Endothelial cell of umbilical vein (primary cell): Measurements from ENCODE around the gene SAXO1. TPM values are rescaled to one million over a fixed set of nuclear protein-coding genes. Genes with fewer than 3 reads are reported as not detected.

Source experiments
- BruUV-seq: library from RNA; stranded (reverse); fragments of 400-500 nt; replicated peaks from 2 replicates; lab custom pipeline; 2021; lab: Mats Ljungman, UMichigan
- CTCF ChIA-PET: fragments of 300-600, 350-600 bp; sonication (Branson Sonifier 250); formaldehyde crosslinking; loops from one replicate; lab custom pipeline; 2021; ENCODE audit warnings: antibody characterized with exemption, inconsistent platforms; lab: Charles Lee
- POLR2A ChIA-PET: fragments of 300-600, 350-600 bp; sonication (Branson Sonifier 250); formaldehyde crosslinking; loops from one replicate; lab custom pipeline; 2021; ENCODE audit warnings: antibody characterized with exemption, inconsistent platforms; lab: Charles Lee
- DNase-seq: peaks from one replicate; pipeline ENCODE4 v3.0.0-alpha.2; 2011; ENCODE audit warnings: low read depth, low spot score
- FAIRE-seq: peaks from 2 replicates; lab custom pipeline; 2011; peaks lifted over from hg19 to GRCh38; lab: Jason Lieb, UNC
- H2AFZ ChIP-seq: 2 replicates; pipeline ENCODE4 v1.6.0; 2012; ENCODE audit warnings: low read depth, low read length, control low read depth, inconsistent platforms
- H3K27ac ChIP-seq: 2 replicates; pipeline ENCODE4 v1.5.1; 2011; ENCODE audit warnings: low read depth, mild to moderate bottlenecking, control low read depth, low read length, moderate library complexity; ENCODE audit not compliant: insufficient read depth
- H3K27me3 ChIP-seq, 2 experiments: 2 replicates each; pipeline versions ENCODE4 v1.6.0 to v1.6.1; 2011; ENCODE audit warnings: low read length in 2 of 2, mixed read lengths in 1 of 2; ENCODE audit not compliant: control insufficient read depth in 2 of 2, insufficient read depth in 2 of 2
- H3K36me3 ChIP-seq, 2 experiments: 2 replicates in 1 of 2; 3 replicates in 1 of 2; pipeline ENCODE4 v1.5.1; 2011; ENCODE audit warnings: low read length in 2 of 2, mild to moderate bottlenecking in 1 of 2, moderate library complexity in 1 of 2; ENCODE audit not compliant: control insufficient read depth in 2 of 2, insufficient read depth in 2 of 2; ENCODE audit errors: extremely low read depth in 1 of 2
- H3K4me1 ChIP-seq: 3 replicates; pipeline ENCODE4 v1.5.1; 2011; ENCODE audit warnings: mild to moderate bottlenecking, low read length; ENCODE audit not compliant: control insufficient read depth, insufficient read depth; ENCODE audit errors: extremely low read depth
- H3K4me2 ChIP-seq: 2 replicates; pipeline ENCODE4 v1.6.1; 2011; ENCODE audit warnings: low read length, control low read depth, mixed read lengths; ENCODE audit not compliant: insufficient read depth
- H3K4me3 ChIP-seq, 3 experiments: fragments of 200-600 bp in 1 of 3; sonication (generic), shearing (Covaris generic) in 1 of 3; replicated peaks in 1 of 3; 2 replicates each; pipeline ENCODE4 v1.5.1; 2011 to 2016; ENCODE audit warnings: control low read depth in 3 of 3, low read length in 3 of 3, mild to moderate bottlenecking in 2 of 3, inconsistent platforms in 1 of 3, low read depth in 1 of 3, moderate library complexity in 1 of 3; ENCODE audit not compliant: insufficient read depth in 1 of 3
- H3K79me2 ChIP-seq: 2 replicates; pipeline ENCODE4 v1.6.0; 2012; ENCODE audit warnings: low read length, inconsistent platforms; ENCODE audit not compliant: control insufficient read depth, insufficient read depth
- H3K9ac ChIP-seq: replicated peaks from 2 replicates; pipeline ENCODE3; 2011; ENCODE audit warnings: low read length, control low read depth; ENCODE audit not compliant: insufficient read depth; ENCODE audit errors: extremely low read depth
- H3K9me1 ChIP-seq: replicated peaks from 3 replicates; pipeline ENCODE4 v1.6.0; 2011; ENCODE audit warnings: mild to moderate bottlenecking, low read length; ENCODE audit not compliant: control insufficient read depth, insufficient read depth; ENCODE audit errors: extremely low read depth
- H3K9me3 ChIP-seq: replicated peaks from 2 replicates; pipeline ENCODE4 v1.5.1; 2012; ENCODE audit warnings: low read length, inconsistent platforms; ENCODE audit not compliant: control insufficient read depth, insufficient read depth
- H4K20me1 ChIP-seq: replicated peaks from 2 replicates; pipeline ENCODE3; 2011; ENCODE audit warnings: mild to moderate bottlenecking, low read length; ENCODE audit not compliant: control insufficient read depth, insufficient read depth; ENCODE audit errors: extremely low read depth
- EZH2 ChIP-seq: IDR thresholded peaks from 2 replicates; pipeline ENCODE4 v1.6.1; 2012; ENCODE audit warnings: borderline replicate concordance, low read depth, mild to moderate bottlenecking, moderate library complexity, low read length, inconsistent platforms; ENCODE audit not compliant: severe bottlenecking
- FOS ChIP-seq: IDR thresholded peaks from 2 replicates; pipeline ENCODE4 v1.6.1; 2011; ENCODE audit warnings: mild to moderate bottlenecking, low read length, moderate library complexity, borderline replicate concordance; ENCODE audit not compliant: insufficient read depth
- GATA2 ChIP-seq: IDR thresholded peaks from 2 replicates; pipeline ENCODE4 v1.7.0; 2011; ENCODE audit warnings: low read depth, mild to moderate bottlenecking, moderate library complexity, mixed read lengths, low read length; ENCODE audit not compliant: insufficient read length, insufficient read depth
- JUN ChIP-seq: IDR thresholded peaks from 2 replicates; pipeline ENCODE4 v1.6.1; 2011; ENCODE audit warnings: borderline replicate concordance, low read depth; ENCODE audit not compliant: insufficient read length, insufficient read depth
- MAX ChIP-seq: IDR thresholded peaks from 2 replicates; pipeline ENCODE4 v1.6.1; 2011; ENCODE audit not compliant: insufficient read depth, insufficient read length
- MYC ChIP-seq: IDR thresholded peaks from one replicate; pipeline ENCODE4 v1.6.1; 2011; ENCODE audit warnings: mild to moderate bottlenecking, low read depth, low read length
- POLR2A ChIP-seq: IDR thresholded peaks from 2 replicates; pipeline ENCODE4 v1.6.1; 2012; ENCODE audit warnings: low read depth, mild to moderate bottlenecking, control low read depth, low read length
- POLR2AphosphoS5 ChIP-seq: IDR thresholded peaks from 2 replicates; pipeline ENCODE4 v1.6.1; 2012; ENCODE audit warnings: low read depth, mild to moderate bottlenecking, control low read depth, low read length, moderate library complexity; ENCODE audit not compliant: insufficient read depth
- dilution Hi-C: fragments of 300-500 bp; cut with MboI; formaldehyde crosslinking; loops from one replicate; pipeline ENCODE4 v1.15.0; 2019; ENCODE audit warnings: low sequenced_read_pairs; ENCODE audit not compliant: extremely low pct_ligation_motif_present
- intact Hi-C: fragments of 100-400 bp; cut with micrococcal nuclease; formaldehyde crosslinking; loops from one replicate; pipeline ENCODE4 v1.10.0; 2022
- polyA plus RNA-seq, 4 experiments: library from polyadenylated mRNA; depleted of rRNA in 3 of 4; stranded (reverse) in 3 of 4; unstranded in 1 of 4; fragments of >200 nt; gene quantifications; 2 replicates each; pipeline versions ENCODE4 v1.2.1 to v1.2.3, GENCODE V29; 2011 to 2012; ENCODE audit warnings: missing spikeins in 1 of 4
- total RNA-seq: library from RNA; stranded (reverse); gene quantifications from 2 replicates; pipeline ENCODE4 v1.2.3, GENCODE V29; 2021
- TF ChIP-seq, protein P1 (sequence below), 2 donors: IDR thresholded peaks; 1 replicate in 1 of 2; 2 replicates in 1 of 2; pipeline ENCODE4 v1.5.1; 2011; ENCODE audit warnings: low read length in 2 of 2, mild to moderate bottlenecking in 2 of 2, moderate library complexity in 2 of 2, control low read depth in 1 of 2, inconsistent platforms in 1 of 2, low read depth in 1 of 2; ENCODE audit not compliant: insufficient read depth in 1 of 2; ENCODE audit errors: extremely low read depth in 1 of 2

Gene SAXO1
- total and polyA plus RNA-seq, 2 donors (not counting 3 experiments of a cell fraction or from before 2014, with no cell fraction given): not detected

DNA sequence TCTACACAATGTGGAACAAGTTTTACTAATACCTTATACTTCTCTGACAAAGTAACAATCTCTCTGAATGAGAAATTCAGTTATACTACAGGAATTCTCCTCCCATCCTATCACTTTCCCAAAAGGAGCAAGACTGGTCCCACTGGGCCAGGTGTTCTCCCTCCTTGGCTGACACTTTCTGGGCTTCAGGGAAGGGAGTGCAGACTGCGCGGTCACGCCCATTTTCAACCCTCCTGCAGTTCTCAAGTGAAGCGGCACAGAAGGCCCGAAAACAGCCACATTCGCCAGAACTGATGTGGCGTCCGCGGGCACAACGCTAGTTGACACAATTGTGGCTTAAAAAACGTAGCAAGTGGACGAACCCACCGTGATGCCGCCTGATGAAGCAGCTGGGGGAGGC is 603 bp downstream of the SAXO1 start:
- Histone ChIP-seq H3K4me3 (no peak overlapping the region), H4K20me1 (no peaks in the 10 kb centered on the region), H3K9me1 (no peaks in the 10 kb centered on the region), H3K4me2 (no peak overlapping the region), H3K27me3 (peaks cover 0 to 2% of the 10 kb centered on the region in 2 experiments), H3K79me2 (no peaks in the 10 kb centered on the region), H3K27ac (no peak overlapping the region), H2AFZ (no peak overlapping the region), H3K36me3 (no peaks in the 10 kb centered on the region), H3K4me1 (no peaks in the 10 kb centered on the region), H3K9ac (no peak overlapping the region), H3K9me3 (no peaks in the 10 kb centered on the region)
- CTCF ChIA-PET: interaction anchor here (1.3 kb wide), 1 partner anchor 141 kb away, joined by 3 read pairs; no protein-coding TSS in a partner anchor
- BruUV-seq: no TSS peak
- dilution Hi-C loops: no loop called here
- POLR2A ChIA-PET: no interaction called here
- TF ChIP-seq JUN (no peak), POLR2A (no peak), GATA2 (no peak), EZH2 (no peak), MAX (no peak), FOS (no peak), POLR2AphosphoS5 (no peak), MYC (no peak)
- TF ChIP-seq, protein P1, sequence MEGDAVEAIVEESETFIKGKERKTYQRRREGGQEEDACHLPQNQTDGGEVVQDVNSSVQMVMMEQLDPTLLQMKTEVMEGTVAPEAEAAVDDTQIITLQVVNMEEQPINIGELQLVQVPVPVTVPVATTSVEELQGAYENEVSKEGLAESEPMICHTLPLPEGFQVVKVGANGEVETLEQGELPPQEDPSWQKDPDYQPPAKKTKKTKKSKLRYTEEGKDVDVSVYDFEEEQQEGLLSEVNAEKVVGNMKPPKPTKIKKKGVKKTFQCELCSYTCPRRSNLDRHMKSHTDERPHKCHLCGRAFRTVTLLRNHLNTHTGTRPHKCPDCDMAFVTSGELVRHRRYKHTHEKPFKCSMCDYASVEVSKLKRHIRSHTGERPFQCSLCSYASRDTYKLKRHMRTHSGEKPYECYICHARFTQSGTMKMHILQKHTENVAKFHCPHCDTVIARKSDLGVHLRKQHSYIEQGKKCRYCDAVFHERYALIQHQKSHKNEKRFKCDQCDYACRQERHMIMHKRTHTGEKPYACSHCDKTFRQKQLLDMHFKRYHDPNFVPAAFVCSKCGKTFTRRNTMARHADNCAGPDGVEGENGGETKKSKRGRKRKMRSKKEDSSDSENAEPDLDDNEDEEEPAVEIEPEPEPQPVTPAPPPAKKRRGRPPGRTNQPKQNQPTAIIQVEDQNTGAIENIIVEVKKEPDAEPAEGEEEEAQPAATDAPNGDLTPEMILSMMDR (IDR thresholded peaks at IDR 0.05; ENCODE audit: extremely low read depth in 1 of 2, insufficient read depth in 1 of 2, low read depth in 1 of 2, low read length in 2 of 2): no peak
- FAIRE-seq: no peak
- intact Hi-C loops: no loop called here
- no peak for DNase-seq
